ENCODE results near the gene SCRN1. TPM values are rescaled to one million over a fixed set of nuclear protein-coding genes. Genes with fewer than 3 reads are reported as not detected.

Gene SCRN1
- total RNA-seq, 1 donor from 2014 or later = 85.0 TPM

DNA sequence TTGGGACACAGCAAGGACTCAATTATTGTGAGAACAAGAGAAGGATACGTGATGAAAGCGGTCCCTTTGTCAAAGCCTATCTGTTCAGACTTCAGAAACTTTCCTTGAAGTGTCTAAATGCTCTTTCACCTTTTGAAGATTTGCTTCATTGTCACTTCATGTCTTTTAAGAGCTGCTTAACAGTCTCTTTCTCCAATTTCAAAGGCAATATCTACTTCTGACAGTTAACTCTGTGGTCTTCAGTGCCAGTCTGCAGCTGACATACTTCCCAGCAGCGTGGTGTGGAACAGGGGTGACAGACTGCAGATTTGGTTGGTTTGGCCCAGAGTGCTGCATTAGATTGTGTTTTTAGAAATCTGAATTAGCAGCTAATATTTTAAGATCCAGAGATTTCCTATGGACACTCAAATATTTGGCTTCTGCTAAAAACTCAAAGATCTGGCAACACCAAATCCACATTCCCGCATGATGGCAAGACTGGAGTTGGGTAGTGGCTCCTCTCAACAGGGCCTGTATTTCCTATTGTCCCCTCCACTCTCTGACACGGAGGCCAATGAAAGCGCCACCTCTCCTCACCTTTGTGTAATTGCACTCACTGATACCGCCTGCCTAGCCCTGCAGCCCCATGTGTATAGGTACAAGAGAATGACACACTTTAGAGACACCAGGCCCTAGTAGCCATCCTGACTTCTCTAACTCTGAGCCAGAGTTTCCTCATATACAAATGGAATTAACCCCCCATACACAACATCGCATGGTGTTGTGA, 11.5 kb downstream of the SCRN1 start:
- no peak overlapping the region for H3K4me3 Mint-ChIP-seq
- H3K27me3 Mint-ChIP-seq (ENCODE audit: low read depth) = no peaks in the 10 kb centered on the region
- H3K27ac Mint-ChIP-seq = no peak overlapping the region

DNA sequence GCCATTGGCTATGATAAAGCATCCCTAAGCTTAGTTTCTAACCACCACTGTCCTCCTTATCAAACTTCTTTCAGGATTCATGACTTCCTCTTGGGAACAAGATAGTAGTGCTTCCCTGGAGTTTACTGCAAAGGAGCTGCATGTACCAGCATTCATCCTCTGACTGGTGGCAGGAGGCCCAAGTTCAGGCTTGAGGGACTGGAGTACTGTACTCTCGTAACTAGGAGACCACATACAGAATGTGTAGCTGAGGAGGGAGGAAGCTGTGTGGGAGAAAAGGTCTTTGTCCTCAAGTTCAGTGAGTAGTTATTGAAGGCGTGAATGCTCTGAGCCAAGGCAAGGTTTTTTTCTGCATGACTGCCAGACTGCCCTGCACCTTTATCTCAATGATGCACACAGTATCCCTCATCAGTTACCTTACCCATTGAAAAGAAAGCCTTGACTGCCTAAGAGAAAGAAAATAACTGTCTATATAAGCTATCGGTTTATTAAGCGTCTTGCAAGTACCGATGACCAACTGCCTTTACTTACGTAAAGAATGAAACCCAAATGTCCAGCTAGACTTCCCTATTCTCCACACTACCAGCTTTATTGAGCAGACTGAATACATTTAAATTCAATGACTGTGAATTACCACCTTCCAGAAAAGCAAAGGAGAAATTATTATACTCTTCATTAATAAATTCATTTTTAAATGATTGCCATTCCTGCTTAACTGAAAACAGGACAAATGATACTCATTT, 12.8 kb downstream of the SCRN1 start:
- Mint-ChIP-seq H3K36me3 (peaks cover 4% of the 10 kb centered on the region), H3K27me3 (ENCODE audit: low read depth) (no peaks in the 10 kb centered on the region), H3K4me1 (peaks cover 23% of the 10 kb centered on the region), H3K9me3 (no peaks in the 10 kb centered on the region), H3K27ac (peak overlapping the region; percentile 80), H3K4me3 (no peak overlapping the region)
- peak in 1 of 2 experiments; percentile 41 for DNase-seq (ENCODE audit: low spot score in 2 of 2, unreplicated experiment in 2 of 2)
- TF ChIP-seq, protein P1, sequence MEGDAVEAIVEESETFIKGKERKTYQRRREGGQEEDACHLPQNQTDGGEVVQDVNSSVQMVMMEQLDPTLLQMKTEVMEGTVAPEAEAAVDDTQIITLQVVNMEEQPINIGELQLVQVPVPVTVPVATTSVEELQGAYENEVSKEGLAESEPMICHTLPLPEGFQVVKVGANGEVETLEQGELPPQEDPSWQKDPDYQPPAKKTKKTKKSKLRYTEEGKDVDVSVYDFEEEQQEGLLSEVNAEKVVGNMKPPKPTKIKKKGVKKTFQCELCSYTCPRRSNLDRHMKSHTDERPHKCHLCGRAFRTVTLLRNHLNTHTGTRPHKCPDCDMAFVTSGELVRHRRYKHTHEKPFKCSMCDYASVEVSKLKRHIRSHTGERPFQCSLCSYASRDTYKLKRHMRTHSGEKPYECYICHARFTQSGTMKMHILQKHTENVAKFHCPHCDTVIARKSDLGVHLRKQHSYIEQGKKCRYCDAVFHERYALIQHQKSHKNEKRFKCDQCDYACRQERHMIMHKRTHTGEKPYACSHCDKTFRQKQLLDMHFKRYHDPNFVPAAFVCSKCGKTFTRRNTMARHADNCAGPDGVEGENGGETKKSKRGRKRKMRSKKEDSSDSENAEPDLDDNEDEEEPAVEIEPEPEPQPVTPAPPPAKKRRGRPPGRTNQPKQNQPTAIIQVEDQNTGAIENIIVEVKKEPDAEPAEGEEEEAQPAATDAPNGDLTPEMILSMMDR (IDR thresholded peaks at IDR 0.05; ENCODE audit: unreplicated experiment) = no peak

More for the DNA sequence above, 11.5 kb downstream of the SCRN1 start:
- TF ChIP-seq, protein P1 (IDR thresholded peaks at IDR 0.05; ENCODE audit: unreplicated experiment) = no peak
- Mint-ChIP-seq H3K36me3 (peaks cover 7% of the 10 kb centered on the region), H3K9me3 (no peaks in the 10 kb centered on the region), H3K4me1 (peaks cover 19% of the 10 kb centered on the region)
- no peak for DNase-seq (ENCODE audit: low spot score in 2 of 2, unreplicated experiment in 2 of 2)

DNA sequence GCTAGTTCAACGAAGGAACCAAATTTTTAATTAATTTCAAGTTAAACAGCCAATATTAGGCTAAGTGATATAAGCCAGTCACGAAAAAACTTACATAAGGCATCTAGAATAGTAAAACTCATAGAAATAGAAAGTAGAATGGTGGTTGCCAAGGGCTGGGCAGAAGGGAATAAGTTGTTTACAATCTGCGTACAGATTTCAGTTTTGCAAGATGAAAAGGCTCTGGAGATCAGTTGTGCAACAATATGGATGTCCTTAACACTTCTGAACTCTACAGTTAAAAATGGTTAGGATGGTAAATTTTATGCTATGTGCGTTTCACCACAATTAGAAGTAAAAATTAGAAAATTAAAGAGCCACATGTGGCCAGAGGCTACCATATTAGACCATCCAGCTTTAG, 13.3 kb downstream of the SCRN1 start:
- H3K27ac Mint-ChIP-seq = no peak overlapping the region
- no peaks in the 10 kb centered on the region for H3K27me3 Mint-ChIP-seq (ENCODE audit: low read depth)
- TF ChIP-seq, protein P1 (IDR thresholded peaks at IDR 0.05; ENCODE audit: unreplicated experiment) = no peak
- no peak for DNase-seq (ENCODE audit: low spot score in 2 of 2, unreplicated experiment in 2 of 2)
- no peaks in the 10 kb centered on the region for H3K9me3 Mint-ChIP-seq
- H3K36me3 Mint-ChIP-seq = peaks cover 4% of the 10 kb centered on the region
- no peak overlapping the region for H3K4me3 Mint-ChIP-seq
- peaks cover 27% of the 10 kb centered on the region for H3K4me1 Mint-ChIP-seq

DNA sequence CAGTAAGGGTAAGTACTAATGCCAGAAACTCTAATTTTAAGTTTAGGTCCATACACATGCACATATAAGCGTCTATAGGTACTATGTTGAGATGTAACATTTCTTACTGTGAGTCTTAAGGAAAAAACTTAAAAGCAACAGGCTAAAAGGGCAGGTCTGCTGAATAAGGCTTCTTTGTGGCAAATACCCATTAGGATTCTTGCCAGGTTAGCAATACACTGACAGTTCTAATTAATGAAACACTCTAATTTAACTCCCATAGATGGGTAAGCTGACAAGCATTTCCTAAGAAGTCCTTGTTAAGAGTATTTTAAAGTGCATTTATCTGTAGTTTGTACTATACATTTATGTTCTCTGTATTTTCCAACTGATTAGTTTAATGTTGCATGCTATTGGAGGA, 14.0 kb downstream of the SCRN1 start:
- DNase-seq (ENCODE audit: low spot score in 2 of 2, unreplicated experiment in 2 of 2) = no peak
- Mint-ChIP-seq H3K4me3 (no peak overlapping the region), H3K27me3 (ENCODE audit: low read depth) (no peaks in the 10 kb centered on the region), H3K36me3 (peaks cover 4% of the 10 kb centered on the region), H3K27ac (peak overlapping the region; percentile 36), H3K4me1 (peaks cover 27% of the 10 kb centered on the region), H3K9me3 (no peaks in the 10 kb centered on the region)
- TF ChIP-seq, protein P1 (IDR thresholded peaks at IDR 0.05; ENCODE audit: unreplicated experiment) = no peak

DNA sequence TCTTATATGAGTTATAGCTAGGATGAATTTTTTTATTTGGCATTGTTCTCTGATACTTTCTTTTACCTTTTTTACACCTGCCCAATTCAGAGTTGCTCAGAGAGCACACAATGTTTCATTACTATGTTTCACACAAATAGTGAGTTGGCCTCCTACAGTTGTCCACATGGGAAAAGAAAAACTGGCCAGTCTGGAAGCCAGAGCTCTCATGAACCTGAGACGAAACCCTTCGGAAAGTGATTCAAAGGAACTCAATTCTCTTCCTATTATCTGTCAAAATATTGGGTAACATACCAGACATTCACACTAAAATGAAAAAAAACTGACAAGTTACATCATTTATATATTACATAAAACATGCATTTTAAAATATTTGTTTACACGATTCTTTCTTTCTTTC, 15.3 kb downstream of the SCRN1 start:
- H3K36me3 Mint-ChIP-seq = peaks cover 2% of the 10 kb centered on the region
- H3K4me1 Mint-ChIP-seq = peaks cover 37% of the 10 kb centered on the region
- no peak for DNase-seq (ENCODE audit: low spot score in 2 of 2, unreplicated experiment in 2 of 2)
- H3K27me3 Mint-ChIP-seq (ENCODE audit: low read depth) = no peaks in the 10 kb centered on the region
- H3K4me3 Mint-ChIP-seq = no peak overlapping the region
- H3K27ac Mint-ChIP-seq = no peak overlapping the region
- H3K9me3 Mint-ChIP-seq = no peaks in the 10 kb centered on the region
- TF ChIP-seq, protein P1 (IDR thresholded peaks at IDR 0.05; ENCODE audit: unreplicated experiment) = no peak

Data from mesothelial cell of epicardium (in vitro differentiated cells).